Measurements from ENCODE around the gene PPFIA2. TPM values are rescaled to one million over a fixed set of nuclear protein-coding genes. Genes with fewer than 3 reads are reported as not detected.

The PPFIA2 gene
- total RNA-seq, 1 donor from 2014 or later = 0.59 TPM

DNA sequence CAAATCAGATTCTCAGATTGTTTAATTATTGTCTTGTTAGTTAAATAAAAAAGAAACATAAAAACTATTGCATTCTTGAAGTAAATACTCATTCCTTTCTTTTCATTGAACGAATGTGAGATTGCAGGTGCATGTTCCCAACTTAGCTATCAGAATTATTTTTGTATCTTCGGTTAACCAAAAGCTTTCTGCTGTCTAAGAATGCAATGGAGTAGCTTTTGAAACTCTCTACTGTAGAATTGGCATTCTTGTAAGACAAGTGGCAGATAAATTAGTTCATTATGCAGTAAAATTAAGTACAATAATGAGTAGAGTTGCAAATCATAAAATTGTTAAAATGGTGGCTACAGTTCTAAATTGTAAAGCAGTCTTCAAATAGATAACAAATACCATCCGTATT is 383.2 kb downstream of the PPFIA2 start:
- no peak for TF ChIP-seq EZH2 (IDR thresholded peaks at IDR 0.05; ENCODE audit: insufficient read depth, low read length)
- TF ChIP-seq, protein P1, sequence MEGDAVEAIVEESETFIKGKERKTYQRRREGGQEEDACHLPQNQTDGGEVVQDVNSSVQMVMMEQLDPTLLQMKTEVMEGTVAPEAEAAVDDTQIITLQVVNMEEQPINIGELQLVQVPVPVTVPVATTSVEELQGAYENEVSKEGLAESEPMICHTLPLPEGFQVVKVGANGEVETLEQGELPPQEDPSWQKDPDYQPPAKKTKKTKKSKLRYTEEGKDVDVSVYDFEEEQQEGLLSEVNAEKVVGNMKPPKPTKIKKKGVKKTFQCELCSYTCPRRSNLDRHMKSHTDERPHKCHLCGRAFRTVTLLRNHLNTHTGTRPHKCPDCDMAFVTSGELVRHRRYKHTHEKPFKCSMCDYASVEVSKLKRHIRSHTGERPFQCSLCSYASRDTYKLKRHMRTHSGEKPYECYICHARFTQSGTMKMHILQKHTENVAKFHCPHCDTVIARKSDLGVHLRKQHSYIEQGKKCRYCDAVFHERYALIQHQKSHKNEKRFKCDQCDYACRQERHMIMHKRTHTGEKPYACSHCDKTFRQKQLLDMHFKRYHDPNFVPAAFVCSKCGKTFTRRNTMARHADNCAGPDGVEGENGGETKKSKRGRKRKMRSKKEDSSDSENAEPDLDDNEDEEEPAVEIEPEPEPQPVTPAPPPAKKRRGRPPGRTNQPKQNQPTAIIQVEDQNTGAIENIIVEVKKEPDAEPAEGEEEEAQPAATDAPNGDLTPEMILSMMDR (IDR thresholded peaks at IDR 0.05; ENCODE audit: insufficient read depth, low read depth, low read length) = no peak
- Histone ChIP-seq H3K4me2 (ENCODE audit: low read length) (no peak overlapping the region), H3K27ac (ENCODE audit: low read depth, low read length) (no peak overlapping the region), H4K20me1 (ENCODE audit: insufficient read depth, low read length) (no peaks in the 10 kb centered on the region), H3K9ac (ENCODE audit: low read length) (no peak overlapping the region), H3K79me2 (ENCODE audit: insufficient read depth, low read length) (no peaks in the 10 kb centered on the region), H3K4me1 (ENCODE audit: insufficient read depth, low read length) (no peaks in the 10 kb centered on the region), H3K4me3 (ENCODE audit: insufficient read depth, low read depth, low read length) (no peak overlapping the region), H3K9me3 (ENCODE audit: insufficient read depth, low read depth, low read length) (no peaks in the 10 kb centered on the region), H2AFZ (ENCODE audit: low read depth, low read length) (no peak overlapping the region), H3K27me3 (ENCODE audit: insufficient read depth, low read length) (no peaks in the 10 kb centered on the region), H3K36me3 (ENCODE audit: insufficient read depth, low read length) (no peaks in the 10 kb centered on the region)
- Mint-ChIP-seq H3K27me3 (ENCODE audit: low read depth, unreplicated experiment) (no peaks in the 10 kb centered on the region), H3K4me1 (ENCODE audit: low read depth, unreplicated experiment) (peaks cover 6% of the 10 kb centered on the region), H3K27ac (ENCODE audit: unreplicated experiment) (no peak overlapping the region), H3K9me3 (ENCODE audit: unreplicated experiment) (no peaks in the 10 kb centered on the region), H3K36me3 (ENCODE audit: low read depth, unreplicated experiment) (no peaks in the 10 kb centered on the region), H3K4me3 (ENCODE audit: unreplicated experiment) (no peak overlapping the region)
- no peak for DNase-seq (ENCODE audit: low read depth)
- no peak for FAIRE-seq

DNA sequence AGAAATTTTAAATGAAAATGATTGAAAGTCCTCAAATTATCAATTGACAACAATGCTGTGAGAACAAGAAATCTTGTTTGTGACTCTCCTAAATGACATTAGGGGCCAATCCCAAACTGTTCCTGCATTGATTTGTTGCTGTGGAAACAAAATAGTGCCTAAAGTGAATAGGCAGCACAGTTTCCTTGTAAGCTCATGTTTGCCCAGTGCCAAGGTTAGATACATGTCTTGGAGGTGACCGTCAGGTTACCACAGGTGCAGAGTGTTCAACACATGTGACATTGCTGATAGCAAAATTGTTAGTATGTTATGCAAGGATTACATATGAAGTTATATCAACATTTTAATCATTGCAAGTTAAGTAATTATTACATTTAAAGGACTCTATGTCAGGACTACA is 388.7 kb downstream of the PPFIA2 start:
- no peaks in the 10 kb centered on the region for H4K20me1 ChIP-seq (ENCODE audit: insufficient read depth, low read length)
- no peaks in the 10 kb centered on the region for H3K79me2 ChIP-seq (ENCODE audit: insufficient read depth, low read length)
- Mint-ChIP-seq H3K4me3 (ENCODE audit: unreplicated experiment) (no peak overlapping the region), H3K27ac (ENCODE audit: unreplicated experiment) (no peak overlapping the region), H3K4me1 (ENCODE audit: low read depth, unreplicated experiment) (peaks cover 6% of the 10 kb centered on the region), H3K9me3 (ENCODE audit: unreplicated experiment) (no peaks in the 10 kb centered on the region), H3K36me3 (ENCODE audit: low read depth, unreplicated experiment) (no peaks in the 10 kb centered on the region), H3K27me3 (ENCODE audit: low read depth, unreplicated experiment) (no peaks in the 10 kb centered on the region)
- no peaks in the 10 kb centered on the region for H3K27me3 ChIP-seq (ENCODE audit: insufficient read depth, low read length)
- no peak overlapping the region for H3K4me3 ChIP-seq (ENCODE audit: insufficient read depth, low read depth, low read length)
- no peaks in the 10 kb centered on the region for H3K4me1 ChIP-seq (ENCODE audit: insufficient read depth, low read length)
- H3K36me3 ChIP-seq (ENCODE audit: insufficient read depth, low read length) = no peaks in the 10 kb centered on the region
- no peak overlapping the region for H3K9ac ChIP-seq (ENCODE audit: low read length)
- no peak for TF ChIP-seq EZH2 (IDR thresholded peaks at IDR 0.05; ENCODE audit: insufficient read depth, low read length)
- TF ChIP-seq, protein P1 (IDR thresholded peaks at IDR 0.05; ENCODE audit: insufficient read depth, low read depth, low read length) = no peak
- H2AFZ ChIP-seq (ENCODE audit: low read depth, low read length) = no peak overlapping the region
- H3K9me3 ChIP-seq (ENCODE audit: insufficient read depth, low read depth, low read length) = no peaks in the 10 kb centered on the region
- no peak for DNase-seq (ENCODE audit: low read depth)
- no peak for FAIRE-seq
- no peak overlapping the region for H3K27ac ChIP-seq (ENCODE audit: low read depth, low read length)
- no peak overlapping the region for H3K4me2 ChIP-seq (ENCODE audit: low read length)

DNA sequence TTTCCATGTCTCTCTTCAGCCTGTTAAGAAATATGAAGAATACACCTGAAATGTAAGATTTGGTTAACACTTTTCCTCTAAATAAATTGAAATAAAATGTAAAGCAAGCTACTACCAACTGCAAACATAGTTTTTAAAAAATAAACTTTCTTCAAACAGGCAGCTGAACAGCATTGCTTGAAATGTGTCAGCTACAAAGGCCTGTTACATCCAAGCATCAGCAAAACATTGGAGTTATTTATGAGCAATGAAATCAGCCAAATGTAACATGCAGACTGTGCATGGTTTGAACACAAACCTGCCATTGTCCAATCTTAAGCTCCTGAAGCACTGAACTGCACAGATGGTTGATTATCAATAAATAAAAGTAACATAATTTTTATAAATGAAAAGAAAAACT is 390.0 kb downstream of the PPFIA2 start:
- Histone ChIP-seq H4K20me1 (ENCODE audit: insufficient read depth, low read length) (no peaks in the 10 kb centered on the region), H3K9ac (ENCODE audit: low read length) (no peak overlapping the region), H3K4me2 (ENCODE audit: low read length) (no peak overlapping the region), H3K36me3 (ENCODE audit: insufficient read depth, low read length) (no peaks in the 10 kb centered on the region), H3K4me1 (ENCODE audit: insufficient read depth, low read length) (no peaks in the 10 kb centered on the region), H3K9me3 (ENCODE audit: insufficient read depth, low read depth, low read length) (no peaks in the 10 kb centered on the region), H3K79me2 (ENCODE audit: insufficient read depth, low read length) (no peaks in the 10 kb centered on the region), H3K27ac (ENCODE audit: low read depth, low read length) (no peak overlapping the region), H2AFZ (ENCODE audit: low read depth, low read length) (no peak overlapping the region), H3K27me3 (ENCODE audit: insufficient read depth, low read length) (no peaks in the 10 kb centered on the region), H3K4me3 (ENCODE audit: insufficient read depth, low read depth, low read length) (no peak overlapping the region)
- H3K36me3 Mint-ChIP-seq (ENCODE audit: low read depth, unreplicated experiment) = no peaks in the 10 kb centered on the region
- peaks cover 6% of the 10 kb centered on the region for H3K4me1 Mint-ChIP-seq (ENCODE audit: low read depth, unreplicated experiment)
- no peak overlapping the region for H3K4me3 Mint-ChIP-seq (ENCODE audit: unreplicated experiment)
- no peak overlapping the region for H3K27ac Mint-ChIP-seq (ENCODE audit: unreplicated experiment)
- FAIRE-seq (no peak), DNase-seq (ENCODE audit: low read depth) (no peak)
- TF ChIP-seq, protein P1 (IDR thresholded peaks at IDR 0.05; ENCODE audit: insufficient read depth, low read depth, low read length) = no peak
- no peak for TF ChIP-seq EZH2 (IDR thresholded peaks at IDR 0.05; ENCODE audit: insufficient read depth, low read length)
- H3K27me3 Mint-ChIP-seq (ENCODE audit: low read depth, unreplicated experiment) = no peaks in the 10 kb centered on the region
- H3K9me3 Mint-ChIP-seq (ENCODE audit: unreplicated experiment) = no peaks in the 10 kb centered on the region

Data from astrocyte (in vitro differentiated cells and primary cell).